BJ (cell line): Measurements from ENCODE around the gene ATP2A3. TPM values are rescaled to one million over a fixed set of nuclear protein-coding genes. Genes with fewer than 3 reads are reported as not detected.
"Not testable (repeated sequence)": the region's sequence is repeated elsewhere in the genome, so short reads cannot be mapped to it uniquely, and the experiment has no call there.

Experiments
- CTCF ChIA-PET: fragments of 350-600 bp; formaldehyde crosslinking; extraction: SDS; loops from one replicate; lab custom pipeline; 2021; ENCODE audit warnings: antibody characterized with exemption, inconsistent platforms; lab: Yijun Ruan, JAX
- POLR2A ChIA-PET: fragments of 300-600 bp; sonication (Branson Sonifier 250); formaldehyde crosslinking; extraction: SDS; loops from one replicate; lab custom pipeline; 2021; ENCODE audit warnings: antibody characterized with exemption; lab: Charles Lee
- DNase-seq: peaks from one replicate; pipeline ENCODE4 v3.0.0-alpha.2; 2011; ENCODE audit warnings: low read depth
- H3K27me3 ChIP-seq: 2 replicates; pipeline ENCODE4 v1.6.0; 2011; ENCODE audit warnings: low read length; ENCODE audit not compliant: control insufficient read depth, insufficient read depth
- H3K36me3 ChIP-seq: 2 replicates; pipeline ENCODE4 v1.5.1; 2011; ENCODE audit warnings: low read length; ENCODE audit not compliant: control insufficient read depth, insufficient read depth
- H3K4me3 ChIP-seq: 2 replicates; pipeline ENCODE4 v1.5.1; 2011; ENCODE audit warnings: low read depth, mild to moderate bottlenecking, control low read depth, low read length
- polyA plus RNA-seq: library from polyadenylated mRNA; depleted of rRNA; stranded (reverse); fragments of >200 nt; gene quantifications from 2 replicates; pipeline ENCODE4 v1.2.3, GENCODE V29; 2011
- TF ChIP-seq, protein P1 (sequence below): IDR thresholded peaks from 2 replicates; pipeline ENCODE4 v1.5.1; 2011; ENCODE audit warnings: low read depth, mild to moderate bottlenecking, control low read depth, inconsistent platforms, low read length, moderate library complexity; ENCODE audit not compliant: insufficient read depth

The ATP2A3 gene
- polyA plus RNA-seq, 1 experiment = 1.1 TPM

DNA sequence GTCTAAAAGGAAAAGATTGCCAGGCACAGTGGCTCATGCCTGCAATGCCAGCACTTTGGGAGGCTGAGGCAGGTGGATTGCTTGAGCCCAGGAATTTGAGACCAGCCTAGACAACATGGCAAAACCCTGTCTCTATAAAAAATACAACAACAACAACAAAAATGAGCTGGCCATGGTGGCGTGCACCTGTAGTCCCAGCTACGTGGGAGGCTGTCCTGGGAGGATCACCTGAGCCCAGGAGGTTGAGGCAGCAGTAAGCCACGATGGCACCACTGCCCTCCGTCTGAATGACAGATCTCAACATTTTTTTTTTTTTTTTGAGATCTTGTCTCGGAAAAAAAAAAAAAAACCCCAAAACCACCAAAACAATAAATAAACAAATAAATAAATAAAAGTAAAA, 28.1 kb upstream of the ATP2A3 start:
- Histone ChIP-seq H3K4me3 (no peak overlapping the region), H3K27me3 (peaks cover 2% of the 10 kb centered on the region; the same call in 1 of the 2 replicates), H3K36me3 (no peaks in the 10 kb centered on the region)
- no peak for DNase-seq
- ChIA-PET CTCF (interaction anchor here (0.7 kb wide), 1 partner anchor 12 kb away, joined by 4 read pairs; no protein-coding TSS in a partner anchor), POLR2A (no interaction called here)
- TF ChIP-seq, protein P1, sequence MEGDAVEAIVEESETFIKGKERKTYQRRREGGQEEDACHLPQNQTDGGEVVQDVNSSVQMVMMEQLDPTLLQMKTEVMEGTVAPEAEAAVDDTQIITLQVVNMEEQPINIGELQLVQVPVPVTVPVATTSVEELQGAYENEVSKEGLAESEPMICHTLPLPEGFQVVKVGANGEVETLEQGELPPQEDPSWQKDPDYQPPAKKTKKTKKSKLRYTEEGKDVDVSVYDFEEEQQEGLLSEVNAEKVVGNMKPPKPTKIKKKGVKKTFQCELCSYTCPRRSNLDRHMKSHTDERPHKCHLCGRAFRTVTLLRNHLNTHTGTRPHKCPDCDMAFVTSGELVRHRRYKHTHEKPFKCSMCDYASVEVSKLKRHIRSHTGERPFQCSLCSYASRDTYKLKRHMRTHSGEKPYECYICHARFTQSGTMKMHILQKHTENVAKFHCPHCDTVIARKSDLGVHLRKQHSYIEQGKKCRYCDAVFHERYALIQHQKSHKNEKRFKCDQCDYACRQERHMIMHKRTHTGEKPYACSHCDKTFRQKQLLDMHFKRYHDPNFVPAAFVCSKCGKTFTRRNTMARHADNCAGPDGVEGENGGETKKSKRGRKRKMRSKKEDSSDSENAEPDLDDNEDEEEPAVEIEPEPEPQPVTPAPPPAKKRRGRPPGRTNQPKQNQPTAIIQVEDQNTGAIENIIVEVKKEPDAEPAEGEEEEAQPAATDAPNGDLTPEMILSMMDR = no peak

DNA sequence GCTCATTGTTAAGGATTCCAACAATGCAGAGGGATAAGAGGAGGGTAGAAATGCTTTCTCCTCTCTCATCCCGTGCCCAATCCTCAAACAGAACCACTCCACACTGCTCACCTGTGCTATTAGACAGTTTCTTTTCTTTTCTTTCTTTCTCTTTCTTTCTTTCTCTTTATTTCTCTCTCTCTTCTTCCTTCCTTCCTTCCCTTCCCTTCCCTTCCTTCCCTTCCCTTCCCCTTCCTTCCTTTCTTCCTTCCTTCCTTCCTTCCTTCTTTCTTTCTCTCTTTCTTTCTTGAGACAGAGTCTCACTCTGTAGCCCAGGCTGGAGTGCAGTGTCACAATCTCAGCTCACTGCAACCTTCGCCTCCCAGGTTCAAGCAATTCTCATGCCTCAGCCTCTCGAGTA, 27.5 kb upstream of the ATP2A3 start:
- POLR2A ChIA-PET, H3K27me3 ChIP-seq, H3K36me3 ChIP-seq, H3K4me3 ChIP-seq, DNase-seq, CTCF ChIA-PET: not testable (repeated sequence)

DNA sequence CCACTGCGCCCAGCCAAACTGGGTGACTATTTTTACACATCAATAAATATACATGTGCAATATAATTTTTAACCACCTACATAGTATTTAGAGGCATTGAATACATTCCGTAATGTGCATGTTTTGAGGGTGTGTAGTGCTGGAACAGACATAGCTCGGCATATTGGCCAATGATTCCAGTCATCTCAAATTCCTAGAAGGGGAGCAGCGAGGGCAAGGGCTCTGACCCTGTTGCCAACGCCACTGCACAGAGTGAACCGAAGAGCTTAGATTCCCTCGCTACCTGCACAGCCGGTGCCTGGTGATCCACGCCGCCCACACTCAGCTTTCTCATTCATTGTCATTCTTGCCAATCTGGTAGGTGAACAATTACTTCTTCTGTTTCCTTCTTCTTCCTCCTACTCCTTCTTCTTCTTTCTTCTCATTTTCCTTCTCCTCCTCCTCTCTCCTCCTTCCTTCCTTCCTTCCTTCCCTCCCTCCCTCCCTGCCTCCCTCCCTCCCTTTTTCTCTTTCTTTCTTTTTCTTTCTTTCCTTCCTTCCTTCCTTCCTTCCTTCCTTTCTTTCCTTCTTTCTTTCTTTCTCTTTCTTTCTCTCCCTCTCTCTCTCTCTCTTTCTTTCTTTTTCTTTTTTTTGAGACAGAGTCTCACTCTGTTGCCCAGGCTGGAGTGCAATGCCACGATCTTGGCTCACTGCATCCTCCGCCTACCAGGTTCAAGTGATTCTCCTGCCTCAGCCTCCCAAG, 26.3 kb upstream of the ATP2A3 start:
- TF ChIP-seq, protein P1 = no peak
- H3K27me3 ChIP-seq = peaks cover 7% of the 10 kb centered on the region; the same call in 1 of the 2 replicates
- H3K4me3 ChIP-seq = no peak overlapping the region
- H3K36me3 ChIP-seq = no peaks in the 10 kb centered on the region
- ChIA-PET POLR2A (no interaction called here), CTCF (interaction anchor here (0.7 to 1.5 kb wide), 3 partner anchors 12 to 76 kb away, joined by 3 read pairs; no protein-coding TSS in a partner anchor)
- DNase-seq = no peak

DNA sequence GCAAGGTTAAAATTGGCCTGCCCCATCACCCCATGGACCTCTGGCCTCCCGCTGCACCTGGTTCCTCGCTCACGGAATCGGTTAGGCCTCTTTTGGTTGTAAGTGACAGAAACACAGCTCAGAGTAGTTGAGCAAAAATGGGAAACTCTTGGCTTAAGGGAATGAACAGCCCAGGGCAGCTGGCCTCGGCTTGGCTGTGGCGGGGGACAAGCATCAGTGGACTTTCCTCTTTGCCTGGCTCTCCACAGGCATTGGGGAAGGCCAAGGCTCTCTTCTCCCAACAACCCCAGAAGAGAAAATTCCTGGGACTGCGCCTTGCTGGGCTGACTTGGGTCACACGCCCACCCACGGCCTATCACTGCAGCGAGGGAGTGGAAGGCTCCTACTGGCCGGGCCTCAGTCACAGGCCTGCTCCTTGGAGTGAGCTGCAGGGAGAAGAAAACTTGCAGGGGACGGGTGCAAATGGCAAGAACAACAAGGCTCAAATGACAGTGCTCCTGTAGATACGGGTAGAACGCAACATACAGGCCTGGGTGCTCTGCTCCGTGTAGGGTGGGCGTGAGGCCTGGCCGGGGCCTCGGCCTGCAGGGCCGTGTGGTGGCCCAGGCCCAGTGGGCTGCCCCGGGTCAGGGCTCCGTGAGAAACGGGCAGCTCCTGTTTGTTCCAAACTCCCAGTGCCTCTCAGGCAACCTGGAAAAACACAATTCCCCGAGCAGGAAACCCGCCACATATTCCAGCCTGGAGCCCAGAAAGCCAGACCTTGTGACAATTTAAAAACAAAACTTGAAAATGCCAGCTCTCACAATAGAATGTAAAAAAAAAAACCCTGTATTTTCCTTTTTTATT, 25.0 kb upstream of the ATP2A3 start:
- POLR2A ChIA-PET = no interaction called here
- Histone ChIP-seq H3K36me3 (no peaks in the 10 kb centered on the region), H3K27me3 (peaks cover 5% of the 10 kb centered on the region; the same call in 1 of the 2 replicates), H3K4me3 (no peak overlapping the region)
- DNase-seq = no peak
- CTCF ChIA-PET = interaction anchor here (0.7 kb wide), 1 partner anchor 16 kb away, joined by 3 read pairs; no protein-coding TSS in a partner anchor
- TF ChIP-seq, protein P1 = no peak

DNA sequence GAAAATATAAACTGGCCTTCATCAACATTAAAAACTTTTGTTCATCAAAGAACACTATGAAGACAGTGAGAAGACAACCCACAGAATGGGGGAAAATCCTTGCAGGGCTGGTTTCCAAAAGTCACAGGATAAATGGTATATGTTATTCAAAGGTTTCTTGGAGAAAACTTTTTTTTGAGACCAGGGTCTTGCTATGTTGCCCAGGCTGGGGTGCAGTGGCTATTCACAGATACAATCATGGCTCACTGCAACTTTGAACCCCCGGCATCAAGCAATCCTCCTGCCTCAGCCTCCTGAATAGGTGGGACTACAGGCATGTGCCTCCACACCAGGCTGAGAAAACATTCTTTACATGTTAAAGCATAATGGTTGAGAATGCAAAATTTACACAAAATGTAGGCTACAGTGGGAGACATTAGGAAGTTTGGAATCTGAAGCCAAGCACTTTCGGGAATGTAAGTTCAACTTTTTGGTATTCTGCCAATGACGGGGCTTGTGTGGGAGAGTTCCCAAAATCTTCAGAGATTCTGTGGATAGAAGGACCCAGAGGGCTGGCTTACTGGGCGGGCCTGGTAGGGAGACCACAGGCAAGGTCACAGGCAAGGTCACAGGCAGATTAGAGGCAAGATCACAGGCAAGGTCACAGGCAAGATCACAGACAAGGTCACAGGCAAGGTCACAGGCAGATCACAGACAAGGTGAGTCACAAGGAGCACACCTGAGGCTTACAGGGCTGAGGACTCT, 24.2 kb upstream of the ATP2A3 start:
- DNase-seq = no peak
- H3K4me3 ChIP-seq = no peak overlapping the region
- TF ChIP-seq, protein P1 = no peak
- POLR2A ChIA-PET = no interaction called here
- H3K36me3 ChIP-seq = no peaks in the 10 kb centered on the region
- peaks cover 4% of the 10 kb centered on the region; the same call in 1 of the 2 replicates for H3K27me3 ChIP-seq
- CTCF ChIA-PET = no interaction called here
